Neural crest cell (in vitro differentiated cells): ENCODE measurements around the gene CHAC1. TPM values are rescaled to one million over a fixed set of nuclear protein-coding genes. Genes with fewer than 3 reads are reported as not detected.

Experiments
- DNase-seq: peaks from one replicate; pipeline ENCODE4 v3.0.0; 2021; ENCODE audit warnings: low read depth, mixed read lengths, low spot score
- H3K27ac Mint-ChIP-seq: one replicate; pipeline ENCODE4 v1.8.0; 2021; ENCODE audit warnings: mild to moderate bottlenecking, mixed read lengths; ENCODE audit not compliant: unreplicated experiment
- H3K27me3 Mint-ChIP-seq: 2 replicates; pipeline ENCODE4 v1.8.0; 2021; ENCODE audit warnings: low read depth, mild to moderate bottlenecking, mixed read lengths
- H3K36me3 Mint-ChIP-seq: 2 replicates; pipeline ENCODE4 v1.8.0; 2021; ENCODE audit warnings: low read depth, mild to moderate bottlenecking, mixed read lengths
- H3K4me1 Mint-ChIP-seq: 2 replicates; pipeline ENCODE4 v1.8.0; 2021; ENCODE audit warnings: mixed read lengths
- H3K4me3 Mint-ChIP-seq: one replicate; pipeline ENCODE4 v1.8.0; 2021; ENCODE audit warnings: mild to moderate bottlenecking, mixed read lengths
- H3K9me3 Mint-ChIP-seq: 2 replicates; pipeline ENCODE4 v1.8.0; 2021; ENCODE audit warnings: mixed read lengths
- long read RNA-seq: library from polyadenylated mRNA; unstranded; transcript quantifications from one replicate; pipeline ENCODE4 v2.0.0, GENCODE V29; 2020
- total RNA-seq: library from RNA; stranded (reverse); gene quantifications from 2 replicates; pipeline ENCODE4 v1.2.1, GENCODE V29; 2021
- TF ChIP-seq, protein P1 (sequence below): fragments of 200-600 bp; sonication (generic); conservative IDR thresholded peaks from 2 replicates; pipeline ENCODE4 v1.5.0; 2021; ENCODE audit warnings: antibody characterized with exemption, mild to moderate bottlenecking

CHAC1 gene, protein sequence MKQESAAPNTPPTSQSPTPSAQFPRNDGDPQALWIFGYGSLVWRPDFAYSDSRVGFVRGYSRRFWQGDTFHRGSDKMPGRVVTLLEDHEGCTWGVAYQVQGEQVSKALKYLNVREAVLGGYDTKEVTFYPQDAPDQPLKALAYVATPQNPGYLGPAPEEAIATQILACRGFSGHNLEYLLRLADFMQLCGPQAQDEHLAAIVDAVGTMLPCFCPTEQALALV
- total RNA-seq, result 6.7 and 6.8 TPM in 2 replicates
- long read RNA-seq, result 0 reads

- TF ChIP-seq, protein P1, sequence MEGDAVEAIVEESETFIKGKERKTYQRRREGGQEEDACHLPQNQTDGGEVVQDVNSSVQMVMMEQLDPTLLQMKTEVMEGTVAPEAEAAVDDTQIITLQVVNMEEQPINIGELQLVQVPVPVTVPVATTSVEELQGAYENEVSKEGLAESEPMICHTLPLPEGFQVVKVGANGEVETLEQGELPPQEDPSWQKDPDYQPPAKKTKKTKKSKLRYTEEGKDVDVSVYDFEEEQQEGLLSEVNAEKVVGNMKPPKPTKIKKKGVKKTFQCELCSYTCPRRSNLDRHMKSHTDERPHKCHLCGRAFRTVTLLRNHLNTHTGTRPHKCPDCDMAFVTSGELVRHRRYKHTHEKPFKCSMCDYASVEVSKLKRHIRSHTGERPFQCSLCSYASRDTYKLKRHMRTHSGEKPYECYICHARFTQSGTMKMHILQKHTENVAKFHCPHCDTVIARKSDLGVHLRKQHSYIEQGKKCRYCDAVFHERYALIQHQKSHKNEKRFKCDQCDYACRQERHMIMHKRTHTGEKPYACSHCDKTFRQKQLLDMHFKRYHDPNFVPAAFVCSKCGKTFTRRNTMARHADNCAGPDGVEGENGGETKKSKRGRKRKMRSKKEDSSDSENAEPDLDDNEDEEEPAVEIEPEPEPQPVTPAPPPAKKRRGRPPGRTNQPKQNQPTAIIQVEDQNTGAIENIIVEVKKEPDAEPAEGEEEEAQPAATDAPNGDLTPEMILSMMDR, result peak; percentile 31
- Mint-ChIP-seq H3K9me3 (no peaks in the 10 kb centered on the region), H3K36me3 (no peaks in the 10 kb centered on the region), H3K27me3 (peaks cover 11% of the 10 kb centered on the region), H3K27ac (peak within 1 kb of the TSS; percentile 82), H3K4me1 (peaks cover 26% of the 10 kb centered on the region), H3K4me3 (peak within 1 kb of the TSS; percentile 94)
- peak; percentile 87 for DNase-seq
These were observed at the start of gene CHAC1 for GRCh38 chr15:40952901-40953712. Gene CHAC1 (plus strand): TSS chr15:40953471. CDS start chr15:40953584, 113 bp downstream.

GRCh38 chr15:40904552-40905201 is 48.6 kb upstream of the CHAC1 start:
- Mint-ChIP-seq H3K36me3 (no peaks in the 10 kb centered on the region), H3K9me3 (no peaks in the 10 kb centered on the region), H3K27ac (no peak overlapping the region), H3K4me3 (no peak overlapping the region), H3K27me3 (no peaks in the 10 kb centered on the region), H3K4me1 (peaks cover 18% of the 10 kb centered on the region)
- no peak for DNase-seq
- TF ChIP-seq, protein P1, result no peak

- Mint-ChIP-seq H3K27me3 (no peaks in the 10 kb centered on the region), H3K27ac (no peak overlapping the region), H3K4me3 (no peak overlapping the region), H3K9me3 (no peaks in the 10 kb centered on the region), H3K36me3 (no peaks in the 10 kb centered on the region), H3K4me1 (peaks cover 33% of the 10 kb centered on the region)
- peak; percentile 85 for DNase-seq
- TF ChIP-seq, protein P1, result peak; percentile 92
These were observed 46.9 kb upstream of the CHAC1 start for GRCh38 chr15:40906091-40906990.

GRCh38 chr15:40906991-40907802 is 46.1 kb upstream of the CHAC1 start:
- H3K4me1 Mint-ChIP-seq, result peaks cover 38% of the 10 kb centered on the region
- no peaks in the 10 kb centered on the region for H3K9me3 Mint-ChIP-seq
- H3K27ac Mint-ChIP-seq, result no peak overlapping the region
- TF ChIP-seq, protein P1, result no peak
- no peaks in the 10 kb centered on the region for H3K36me3 Mint-ChIP-seq
- no peak for DNase-seq
- no peak overlapping the region for H3K4me3 Mint-ChIP-seq
- no peaks in the 10 kb centered on the region for H3K27me3 Mint-ChIP-seq
